ENCODE results near the gene GPR179.
A peak's percentile ranks its signal among the peaks of the same experiment; 100 is the strongest.

GPR179 gene

GRCh38 chr17:38342886-38343607, 709 bp downstream of the GPR179 start:
- DNase-seq = no peak

DNA sequence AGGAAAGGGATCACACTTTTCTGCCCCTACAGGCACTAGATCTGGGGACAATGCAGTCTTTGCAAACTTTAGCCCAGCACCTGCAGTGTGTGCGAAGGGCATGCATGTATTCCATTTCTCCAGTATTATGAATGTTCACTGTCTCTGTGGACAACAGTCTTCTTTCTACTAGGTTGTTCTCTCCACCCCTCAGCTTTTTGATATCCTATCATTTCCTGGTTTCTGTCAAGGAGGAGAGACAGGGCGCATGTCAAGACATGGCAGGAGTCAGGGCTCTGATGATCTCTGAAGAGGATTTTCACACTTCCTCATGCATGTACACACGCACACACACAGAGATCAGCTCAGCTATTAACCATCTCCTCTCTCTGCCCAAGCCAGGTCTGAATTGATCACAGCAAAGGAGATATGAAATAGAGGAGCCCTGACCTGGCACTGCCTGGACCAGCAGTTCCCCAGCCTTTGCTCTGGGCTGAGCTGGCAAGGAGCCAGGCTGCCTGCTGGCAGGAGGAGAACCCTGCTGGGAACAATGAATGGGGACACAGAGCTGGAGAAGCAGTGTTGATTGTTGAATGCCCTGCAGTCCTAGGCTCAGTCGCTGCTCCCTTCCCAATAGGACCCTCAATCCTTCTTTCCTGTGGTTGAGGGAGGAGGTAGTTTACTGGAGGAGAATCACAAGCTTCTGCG, 2.6 kb downstream of the GPR179 start:
- DNase-seq = no peak

DNA sequence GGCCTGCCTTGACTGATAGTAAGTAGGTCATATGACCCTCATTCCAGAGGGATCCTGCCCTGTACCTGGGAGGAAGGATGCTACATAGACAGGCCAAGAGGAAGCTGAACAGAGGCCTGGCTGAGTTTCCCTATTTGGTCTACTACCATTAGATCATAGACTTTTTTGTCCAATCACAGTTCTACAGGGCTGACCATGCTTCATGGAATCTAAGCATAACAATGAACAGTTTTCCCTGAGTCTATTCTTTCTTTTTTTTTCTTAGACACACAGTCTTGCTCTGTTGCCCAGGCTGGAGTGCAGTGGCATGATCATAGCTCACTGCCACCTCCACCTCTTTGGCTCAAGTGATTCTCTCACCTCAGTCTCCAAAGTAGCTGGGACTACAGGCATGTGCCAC, 3.9 kb downstream of the GPR179 start:
- no peak for DNase-seq

DNA sequence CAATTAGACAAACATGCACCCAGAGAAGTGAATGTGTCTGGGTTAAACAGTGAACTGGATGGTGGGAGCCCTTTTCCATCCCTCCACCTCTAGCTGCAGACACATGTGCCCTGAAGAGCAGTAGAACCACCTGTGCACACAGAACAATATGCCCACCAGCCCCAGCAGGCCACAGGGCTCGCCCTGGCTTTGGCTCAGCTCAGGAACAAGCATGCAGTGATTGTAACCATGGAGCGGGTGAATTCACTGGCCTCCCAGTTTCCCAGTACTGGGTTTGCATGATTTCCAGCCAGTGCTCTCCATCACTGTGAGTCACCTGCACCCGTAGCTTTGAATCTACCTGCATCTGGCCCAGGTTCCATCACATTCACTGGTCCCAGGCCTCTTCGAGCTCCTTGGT, 5.2 kb downstream of the GPR179 start:
- DNase-seq = no peak

GRCh38 chr17:38338053-38338452, 5.7 kb downstream of the GPR179 start:
- no peak for DNase-seq

- no peak for DNase-seq
Observed at GRCh38 chr17:38336838-38337237, 6.9 kb downstream of the GPR179 start.

- DNase-seq = no peak
Observed at GRCh38 chr17:38334480-38335364, 9.0 kb downstream of the GPR179 start.

DNA sequence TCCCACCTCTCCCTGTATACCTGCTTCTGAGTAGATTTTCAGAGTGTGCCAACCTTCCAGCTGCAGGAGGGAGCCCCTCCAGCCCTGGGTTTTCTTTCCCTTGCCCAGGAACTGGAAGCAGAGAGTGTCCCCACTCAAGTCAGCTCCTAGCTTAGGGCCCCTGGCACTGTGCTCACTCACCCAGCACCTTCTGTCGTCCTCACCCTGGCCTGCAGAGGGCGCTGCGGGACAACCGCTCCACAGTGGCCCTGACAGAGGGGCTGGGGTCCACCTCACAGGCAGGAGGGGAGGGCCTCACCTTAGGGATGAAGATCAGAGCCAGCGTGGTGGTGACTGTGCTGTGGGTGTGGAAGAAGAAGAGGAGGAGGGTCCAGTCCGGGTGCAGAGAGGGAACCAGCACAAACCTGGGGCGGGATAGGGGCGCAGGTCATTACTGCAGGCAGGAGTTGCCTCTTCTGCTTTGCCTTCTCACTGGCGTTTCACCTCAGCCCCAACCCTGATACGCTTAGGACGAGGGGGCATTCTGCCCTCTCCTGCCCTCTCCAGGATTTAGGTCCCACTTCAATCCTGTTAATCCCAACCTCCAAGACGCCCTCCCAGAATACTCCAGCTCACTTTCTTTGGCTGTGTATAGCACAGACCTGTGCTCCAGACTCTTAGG, 10.0 kb downstream of the GPR179 start:
- peak; percentile 60 to 70 for DNase-seq

DNA sequence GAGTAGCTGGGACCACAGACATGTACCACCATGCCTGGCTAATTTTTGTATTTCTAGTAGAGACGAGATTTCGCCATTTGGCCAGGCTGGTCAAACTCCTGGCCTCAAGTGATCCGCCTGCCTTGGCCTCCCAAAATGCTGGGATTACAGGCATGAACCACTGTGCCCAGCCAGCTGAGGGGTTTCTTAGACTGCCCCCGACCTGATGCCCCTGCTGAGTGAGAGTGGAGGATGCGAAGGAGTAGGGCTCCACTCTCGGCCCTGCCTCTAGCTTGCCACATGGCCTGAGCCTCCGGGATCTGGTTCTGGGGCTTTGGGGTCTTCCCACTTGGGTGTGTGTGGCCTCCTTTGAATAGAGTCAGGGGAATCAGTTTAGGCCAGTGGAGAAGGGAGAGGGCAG, 11.0 kb downstream of the GPR179 start:
- DNase-seq = no peak

GRCh38 chr17:38330941-38331411, 12.8 kb downstream of the GPR179 start:
- DNase-seq = no peak

GRCh38 chr17:38329808-38330730, 13.7 kb downstream of the GPR179 start:
- DNase-seq = no peak

DNA sequence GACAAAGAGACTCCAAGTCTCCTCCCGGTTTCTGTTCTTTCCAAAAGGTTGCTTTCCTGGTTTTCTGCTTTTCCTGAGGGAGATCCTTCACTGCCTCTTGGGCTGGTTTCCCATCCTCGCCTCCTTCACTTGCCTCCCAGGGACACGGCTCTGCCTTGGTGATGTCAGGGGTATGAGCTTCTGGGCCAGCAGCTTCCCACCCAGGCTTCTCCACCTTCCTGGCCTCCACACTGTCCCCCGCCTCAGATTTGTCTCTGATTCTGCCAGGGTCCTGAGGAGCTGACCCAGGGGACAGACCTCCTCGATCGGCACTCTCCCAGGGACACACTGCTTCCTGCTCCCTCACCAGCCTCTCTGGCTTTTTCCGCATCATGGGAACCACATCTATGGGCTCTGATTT, 14.5 kb downstream of the GPR179 start:
- DNase-seq = no peak

GRCh38 chr17:38328620-38329019, 15.1 kb downstream of the GPR179 start:
- DNase-seq = no peak

DNA sequence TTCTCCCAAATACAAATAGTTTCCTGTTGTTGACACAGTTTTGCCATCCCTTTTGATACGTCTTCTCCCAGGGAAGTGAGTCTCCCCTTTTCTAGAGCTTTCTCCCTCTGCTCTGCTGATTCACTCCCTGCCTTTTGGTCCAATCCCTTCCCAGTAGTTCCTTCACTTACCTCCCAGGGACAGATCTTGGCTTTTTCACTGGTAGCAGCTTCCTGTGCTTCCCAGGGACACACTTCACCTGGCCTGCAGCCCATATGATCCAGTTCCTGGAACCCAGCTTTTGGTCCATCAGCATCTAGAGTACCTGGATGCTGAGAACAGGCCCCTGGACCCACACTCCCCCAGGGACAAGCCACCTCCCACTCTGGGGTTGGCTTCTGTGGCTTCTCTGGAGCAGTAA, 15.8 kb downstream of the GPR179 start:
- DNase-seq = no peak

DNA sequence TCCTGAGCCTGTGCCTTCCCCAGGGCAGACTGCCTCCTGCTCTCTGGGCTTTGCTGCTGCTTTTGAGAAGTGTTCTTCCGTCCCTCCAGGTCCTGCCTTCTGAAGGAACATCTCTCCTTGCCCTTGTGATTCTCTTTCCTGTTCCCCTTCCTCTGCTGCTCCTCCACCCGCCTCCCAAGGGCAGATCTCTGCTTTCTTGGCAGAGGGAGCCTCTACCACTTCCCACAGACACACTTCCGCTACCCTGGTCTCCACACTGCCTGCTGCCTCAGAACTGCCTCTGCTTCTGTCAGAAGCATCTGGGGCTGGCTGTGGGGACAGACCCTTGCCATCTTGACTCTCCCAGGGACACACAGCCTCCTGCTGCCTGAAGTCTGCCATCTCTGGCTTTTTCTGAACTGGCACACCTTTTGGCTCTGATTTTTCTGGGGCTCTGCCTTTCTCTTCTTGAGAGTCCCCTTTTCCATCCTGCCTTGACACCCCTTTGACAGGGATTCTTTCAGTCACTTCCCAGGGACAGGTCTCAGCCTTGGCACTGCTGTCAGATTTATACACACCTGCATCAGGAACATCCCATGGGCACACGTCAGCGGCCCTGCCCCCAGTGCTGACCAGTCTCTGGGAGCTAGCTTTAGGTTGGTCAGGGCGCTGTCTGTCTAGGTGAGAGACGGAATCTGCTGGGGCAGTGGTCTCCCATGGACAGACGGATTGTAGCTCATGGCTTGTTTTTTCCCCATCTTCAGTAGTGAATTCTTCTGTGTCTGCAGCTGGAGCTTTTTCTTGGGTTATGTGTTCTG, 16.6 kb downstream of the GPR179 start:
- DNase-seq = no peak

DNA sequence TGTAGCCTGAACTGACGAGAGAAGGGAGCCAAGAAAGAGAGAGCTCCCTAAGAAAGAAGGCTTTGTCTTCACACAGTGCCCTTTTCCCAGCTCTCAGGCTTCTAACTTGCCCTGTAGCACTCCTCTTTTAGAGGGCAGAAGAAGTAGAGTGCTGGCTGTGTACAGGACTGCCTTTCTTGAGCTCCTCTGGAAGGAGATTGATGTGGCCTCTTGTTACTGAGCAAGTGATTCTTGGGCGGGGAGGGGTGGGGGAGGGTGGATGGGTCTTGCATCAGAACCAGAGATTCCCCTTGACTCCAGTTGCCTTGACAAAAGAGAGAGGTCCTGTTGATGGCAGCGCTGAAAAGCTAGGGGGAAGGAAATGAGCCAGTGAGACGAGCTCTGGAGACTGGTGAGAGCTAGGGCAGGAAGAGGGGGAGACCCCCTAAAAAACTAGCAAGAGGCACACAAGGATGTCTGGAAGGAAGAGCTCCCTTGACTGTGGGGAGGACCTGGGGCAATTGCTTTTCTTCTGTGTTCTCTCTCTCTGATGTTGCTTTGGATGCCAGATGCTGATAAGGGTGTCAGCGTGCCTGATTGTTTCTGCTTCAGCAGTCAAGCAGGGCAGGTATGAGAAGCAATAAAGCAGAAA, 18.4 kb downstream of the GPR179 start:
- DNase-seq = no peak

GRCh38 chr17:38324772-38325171, 19.0 kb downstream of the GPR179 start:
- DNase-seq = no peak

DNA sequence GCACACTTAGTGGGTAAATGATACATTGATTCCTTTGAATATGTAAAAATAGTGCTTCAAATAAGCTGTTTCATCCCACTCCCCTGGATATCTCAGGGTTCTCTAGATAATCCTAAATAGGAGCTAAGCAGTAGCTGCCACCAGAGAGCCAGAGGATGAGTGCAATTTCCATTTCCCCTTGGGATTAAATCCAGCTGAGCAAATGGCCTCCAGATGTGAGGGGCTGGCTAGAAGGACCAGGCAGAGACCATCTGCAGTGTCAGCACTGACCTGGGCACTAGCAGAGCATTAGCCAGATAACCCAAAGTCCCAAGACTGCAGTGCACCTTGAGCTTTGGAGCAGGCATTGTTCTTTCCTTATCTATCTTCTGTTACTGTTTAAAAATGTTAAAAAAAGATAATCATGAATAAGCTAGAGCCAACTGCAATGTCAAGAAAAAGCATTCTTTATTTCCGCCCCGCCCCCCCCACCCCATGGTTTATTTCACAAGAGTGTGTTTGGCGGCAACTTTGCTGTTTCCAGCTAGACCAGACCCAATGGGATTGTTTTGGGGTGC, 19.5 kb downstream of the GPR179 start:
- DNase-seq = no peak

- no peak for DNase-seq
Observed at GRCh38 chr17:38322897-38323296, 20.9 kb downstream of the GPR179 start.

DNA sequence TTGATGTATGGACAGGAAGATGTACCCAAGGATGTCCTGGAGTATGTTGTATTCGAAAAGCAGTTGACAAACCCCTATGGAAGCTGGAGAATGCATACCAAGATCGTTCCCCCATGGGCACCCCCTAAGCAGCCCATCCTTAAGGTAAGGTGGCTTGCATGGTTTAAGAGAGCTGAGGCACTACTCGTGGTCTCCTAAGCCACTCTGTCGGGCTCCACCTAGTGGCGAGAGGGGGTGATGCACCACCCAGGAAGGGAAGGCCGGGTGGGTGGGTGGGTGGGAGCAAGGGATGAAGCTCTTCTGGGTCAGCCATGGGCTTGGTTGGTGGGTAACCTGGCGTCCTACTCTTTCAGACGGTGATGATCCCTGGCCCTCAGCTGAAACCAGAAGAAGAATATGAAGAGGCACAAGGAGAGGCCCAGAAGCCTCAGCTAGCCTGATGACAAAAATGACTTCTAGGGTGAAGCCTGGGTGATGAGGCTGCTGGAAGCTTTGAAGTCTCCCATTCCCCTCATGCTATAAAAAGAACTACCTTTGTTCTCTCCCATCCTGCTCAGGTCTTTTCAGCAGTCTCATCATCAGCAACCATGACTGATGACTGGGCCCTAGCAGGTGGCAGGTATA, 21.5 kb downstream of the GPR179 start:
- peak; percentile 78 to 81 for DNase-seq

Data from activated CD4-positive, alpha-beta T cell treated with anti-CD3 and anti-CD28 coated beads, Interleukin-2, amount 50 U/mL, for 48 hours (primary cell).